SK-MEL-5 (cell line): Measurements from ENCODE around the gene PLEKHG7. TPM values are rescaled to one million over a fixed set of nuclear protein-coding genes. Genes with fewer than 3 reads are reported as not detected.
"Not testable (repeated sequence)": the region's sequence is repeated elsewhere in the genome, so short reads cannot be mapped to it uniquely, and the experiment has no call there.

ENCODE experiments used
- DNase-seq: peaks from one replicate; pipeline ENCODE4 v3.0.0-alpha.2; 2016; ENCODE audit warnings: low read depth, low spot score
- in situ Hi-C: cut with HindIII; loops from 2 replicates; pipeline ENCODE4 v1.10.0; 2016; ENCODE audit warnings: low sequenced_read_pairs, high pct_unique_total_duplicates, low pct_unique_long_range_greater_than_20kb
- polyA plus RNA-seq, 2 experiments: library from polyadenylated mRNA; depleted of rRNA; stranded (reverse); fragments of >200 nt; gene quantifications; 2 replicates each; pipeline ENCODE4 v1.2.3, GENCODE V29; 2015
- total RNA-seq: library from RNA; depleted of rRNA; stranded (reverse); fragments of >200 nt; shearing (Covaris generic); gene quantifications from 2 replicates; pipeline ENCODE4 v1.2.3, GENCODE V29; 2014; rRNA removed

PLEKHG7 gene
- not detected in 2 replicates for total RNA-seq
- polyA plus RNA-seq (2015; cell fraction: cytosol; rRNA removed): not detected in 2 replicates
- polyA plus RNA-seq (2015; cell fraction: nucleus; rRNA removed): not detected in 2 replicates

DNA sequence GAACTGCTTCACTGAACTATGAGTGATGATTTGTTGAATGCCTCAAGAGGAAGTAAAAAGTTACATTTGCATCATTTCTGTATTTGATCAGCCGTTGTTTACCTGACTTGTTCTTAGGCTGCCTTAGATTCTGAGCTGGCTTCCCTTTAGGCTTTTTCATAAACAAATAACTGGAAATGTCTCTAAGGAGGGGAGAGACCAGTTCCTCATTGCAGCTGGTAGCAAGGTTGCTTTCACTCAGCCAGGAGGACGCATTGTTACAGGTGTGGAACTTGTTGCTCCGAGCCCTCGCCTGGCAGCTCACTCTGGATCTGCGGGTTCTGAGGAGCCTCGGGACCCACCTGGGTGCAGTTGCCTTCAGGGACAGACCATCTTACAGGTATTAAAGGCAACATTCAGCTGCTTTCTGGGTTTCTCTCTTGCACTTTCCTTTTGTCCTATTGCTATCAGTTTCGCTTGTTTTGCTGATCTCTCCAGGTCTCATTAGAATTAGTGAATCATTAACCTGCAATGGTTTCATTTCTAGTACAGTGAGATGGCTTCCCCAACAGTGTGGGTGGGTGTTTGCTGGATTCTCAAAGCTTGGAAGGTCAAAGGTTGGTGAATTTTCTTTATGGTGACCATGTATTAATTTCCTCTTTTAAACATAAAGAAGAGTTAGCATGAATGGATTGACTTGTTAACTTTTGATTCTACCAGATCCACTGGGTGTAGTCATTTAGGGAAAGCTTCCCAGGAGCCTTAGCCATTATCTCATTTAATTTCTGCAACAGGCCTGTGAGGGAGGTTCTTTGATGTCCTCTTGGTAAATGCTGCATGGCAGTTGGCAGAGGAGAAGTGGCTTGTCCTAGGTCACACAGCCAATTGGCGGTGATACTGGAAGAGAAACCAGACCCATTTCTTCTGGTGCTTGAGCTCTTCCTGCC lies at the start of gene PLEKHG7:
Gene PLEKHG7, plus strand, starts transcription at position 236 of the 926 bp plus-strand sequence. CDS start 3,643 bp downstream, outside the sequence.
- in situ Hi-C loops: no loop called here

DNA sequence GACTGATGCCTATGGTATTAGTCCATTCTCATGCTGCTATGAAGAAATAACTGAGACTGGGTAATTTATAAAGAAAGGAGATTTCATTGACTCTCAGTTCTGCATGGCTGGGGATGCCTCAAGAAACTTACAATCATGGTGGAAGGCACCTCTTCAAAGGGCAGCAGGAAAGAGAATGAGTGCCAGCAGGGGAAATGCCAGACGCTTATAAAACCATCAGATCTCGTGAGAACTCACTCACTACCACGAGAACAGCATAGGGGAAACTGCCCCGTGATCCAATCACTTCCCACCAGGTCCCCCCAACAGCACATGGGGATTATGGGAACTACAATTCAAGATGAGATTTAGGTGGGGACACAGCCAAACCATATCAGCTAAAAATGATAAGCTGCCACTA lies 48.5 kb upstream of the PLEKHG7 start:
- in situ Hi-C loops: not testable (repeated sequence)

More for the DNA sequence above, at the start of gene PLEKHG7:
- no peak for DNase-seq

GRCh38 chr12:92654929-92655328 lies 47.9 kb upstream of the PLEKHG7 start:
- DNase-seq: no peak
- in situ Hi-C loops: no loop called here

More for the DNA sequence above, 48.5 kb upstream of the PLEKHG7 start:
- not testable (repeated sequence) for DNase-seq

- no peak for DNase-seq
- in situ Hi-C loops: no loop called here
These were observed 45.9 kb upstream of the PLEKHG7 start for GRCh38 chr12:92656911-92657310.

- no peak for DNase-seq
- in situ Hi-C loops: no loop called here
These were observed 45.0 kb upstream of the PLEKHG7 start for GRCh38 chr12:92657770-92658169.

DNA sequence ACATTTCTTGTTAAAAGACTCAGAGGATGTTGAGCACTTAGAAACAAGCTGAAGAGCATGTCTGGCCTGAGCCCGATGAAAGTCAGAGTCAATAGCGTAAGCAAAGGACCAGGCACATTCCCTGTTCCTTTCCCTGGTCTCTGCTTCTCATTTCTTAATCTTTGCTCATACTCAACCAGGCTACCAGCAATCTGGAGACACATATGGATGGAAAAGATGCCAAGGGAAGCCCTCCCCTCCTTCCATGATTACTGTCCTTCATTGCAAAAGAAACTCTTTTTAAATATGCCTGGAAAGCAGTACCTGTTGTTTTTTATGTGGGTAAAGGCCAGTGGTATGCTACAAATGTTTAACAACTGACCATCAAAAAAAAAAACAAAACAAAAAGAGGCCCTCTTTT lies 44.2 kb upstream of the PLEKHG7 start:
- no peak for DNase-seq
- in situ Hi-C loops: no loop called here

DNA sequence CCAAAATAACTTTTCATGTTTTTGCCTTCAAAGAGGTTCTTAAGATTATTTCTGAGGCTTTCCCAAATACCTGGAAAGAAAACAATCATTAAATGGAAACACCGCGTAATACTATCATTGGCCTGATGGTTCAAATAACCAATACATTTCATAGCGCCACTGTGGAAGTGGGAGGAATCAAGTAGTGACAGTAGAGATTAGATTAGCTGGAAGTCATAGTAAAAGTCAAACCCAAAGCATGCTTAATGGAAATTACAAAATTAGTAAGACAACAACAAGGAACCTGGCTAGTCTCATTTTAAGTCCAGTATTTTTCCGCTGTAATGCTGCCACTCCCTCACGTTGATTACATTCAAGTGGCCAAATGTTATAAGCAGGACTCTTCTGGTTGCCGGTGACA lies 41.5 kb upstream of the PLEKHG7 start:
- no peak for DNase-seq
- in situ Hi-C loops: no loop called here

DNA sequence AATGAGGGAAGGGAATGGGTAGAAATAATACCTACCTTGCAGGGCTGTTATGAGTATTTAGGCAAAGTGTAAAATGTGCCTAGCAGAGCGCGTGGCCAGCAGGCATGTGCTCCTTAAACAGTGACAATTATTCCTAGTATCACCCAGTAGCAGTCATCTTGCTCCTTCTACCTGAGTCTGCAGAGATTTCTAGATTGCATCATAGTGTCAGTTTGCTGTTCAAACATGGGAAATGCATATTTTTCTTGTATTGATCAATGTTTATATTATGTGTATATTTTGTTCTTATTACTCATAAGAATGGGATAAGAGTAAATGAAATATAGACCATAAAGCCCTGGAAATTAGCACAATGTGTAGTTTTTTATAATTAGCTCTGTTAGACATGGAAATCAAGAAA lies 37.3 kb upstream of the PLEKHG7 start:
- in situ Hi-C loops: no loop called here
- DNase-seq: no peak

- in situ Hi-C loops: no loop called here
- DNase-seq: no peak
These were observed 34.0 kb upstream of the PLEKHG7 start for GRCh38 chr12:92668739-92669138.

DNA sequence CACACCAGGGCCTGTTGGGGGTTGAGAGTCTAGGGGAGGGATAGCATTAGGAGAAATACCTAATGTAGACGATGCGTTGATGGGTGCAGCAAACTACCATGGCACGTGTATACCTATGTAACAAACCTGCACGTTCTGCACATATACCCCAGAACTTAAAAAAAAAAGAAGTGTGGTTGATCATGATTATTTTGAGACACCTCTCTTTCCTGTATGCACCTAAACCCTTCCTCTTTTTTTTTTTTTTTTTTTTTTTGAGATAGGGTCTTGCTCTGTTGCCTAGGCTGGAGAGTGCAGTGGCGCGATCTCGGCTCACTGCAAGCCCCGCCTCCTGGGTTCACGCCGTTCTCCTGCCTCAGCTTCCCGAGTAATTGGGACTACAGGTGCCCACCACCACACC lies 31.3 kb upstream of the PLEKHG7 start:
- in situ Hi-C loops, DNase-seq: not testable (repeated sequence)

- no peak for DNase-seq
- in situ Hi-C loops: no loop called here
These were observed 29.0 kb upstream of the PLEKHG7 start for GRCh38 chr12:92673756-92674155.

GRCh38 chr12:92674500-92674899 lies 28.3 kb upstream of the PLEKHG7 start:
- no peak for DNase-seq
- in situ Hi-C loops: no loop called here

DNA sequence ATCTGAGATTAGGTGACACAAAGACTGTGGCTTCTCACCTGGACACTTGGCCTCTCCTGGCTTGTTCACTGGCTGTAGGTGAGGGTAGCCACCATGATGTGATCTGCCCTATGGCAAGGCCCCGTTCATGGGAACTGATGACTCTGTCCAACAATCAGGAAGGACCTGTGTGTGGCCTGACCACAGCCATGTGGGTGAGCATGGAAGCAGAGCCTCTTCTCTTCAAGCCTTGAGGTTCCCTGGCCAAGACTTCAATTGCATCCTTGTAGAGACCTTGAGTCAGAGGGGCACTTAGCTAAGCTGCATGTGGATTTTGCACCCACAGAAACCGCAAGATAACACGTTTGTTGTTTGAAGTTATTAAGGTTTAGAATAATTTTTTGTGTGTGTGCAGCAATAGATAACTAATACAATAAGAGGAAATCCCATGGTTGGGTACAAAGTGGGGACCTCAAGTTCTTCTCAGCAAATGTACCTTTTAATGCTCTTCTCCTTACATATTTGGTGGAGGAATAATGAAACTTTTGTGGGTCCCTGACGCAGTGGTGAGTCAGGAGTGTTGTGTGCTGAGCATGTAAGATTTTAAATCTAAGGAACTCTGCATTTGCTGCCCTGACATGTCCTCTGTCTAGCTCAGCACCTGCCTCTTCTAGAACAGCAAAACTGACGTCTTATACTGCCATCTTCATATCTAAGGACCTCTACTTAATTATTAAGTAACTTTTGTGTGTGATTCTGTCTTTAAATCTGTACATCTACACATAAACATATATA lies 27.5 kb upstream of the PLEKHG7 start:
- in situ Hi-C loops: no loop called here
- peak; percentile 46 for DNase-seq

- no peak for DNase-seq
- in situ Hi-C loops: no loop called here
These were observed 26.1 kb upstream of the PLEKHG7 start for GRCh38 chr12:92676710-92677109.

- no peak for DNase-seq
- in situ Hi-C loops: no loop called here
These were observed 12.2 kb upstream of the PLEKHG7 start for GRCh38 chr12:92690601-92691000.

- DNase-seq: no peak
- in situ Hi-C loops: no loop called here
These were observed 7.7 kb upstream of the PLEKHG7 start for GRCh38 chr12:92695056-92695455.

GRCh38 chr12:92695577-92695976 lies 7.2 kb upstream of the PLEKHG7 start:
- in situ Hi-C loops: no loop called here
- DNase-seq: no peak

DNA sequence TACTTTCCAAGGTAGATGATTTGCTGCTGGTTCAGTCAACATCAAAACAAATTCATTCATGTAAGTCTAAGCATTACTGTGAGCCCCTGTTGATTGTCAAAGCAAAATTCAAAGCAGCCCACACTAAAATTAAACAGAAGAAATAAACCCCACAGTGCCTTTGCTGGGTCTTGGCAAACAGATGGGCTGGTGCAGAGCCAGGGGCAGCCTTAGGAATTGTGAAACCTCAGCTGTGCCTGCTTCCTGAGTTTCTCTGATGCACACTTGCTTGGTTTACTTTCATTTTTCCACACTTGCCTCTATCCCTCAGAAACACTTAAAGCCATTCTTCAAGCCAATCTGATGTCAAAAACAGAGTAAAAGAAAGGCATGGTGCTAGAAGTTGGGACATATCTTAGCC lies 6.6 kb upstream of the PLEKHG7 start:
- DNase-seq: no peak
- in situ Hi-C loops: no loop called here
